Vagina (tissue), 2 donors: ENCODE data around the gene BUD23.

Experiments
- CTCF ChIP-seq, 3 experiments: fragments of 450-650 bp in 2 of 3; fragments of 200-600 bp in 1 of 3; sonication (generic) in 1 of 3; IDR thresholded peaks; one replicate each; pipeline ENCODE4 v1.5.1; 2017 to 2019; ENCODE audit warnings: antibody characterized with exemption in 3 of 3, mild to moderate bottlenecking in 2 of 3, moderate library complexity in 2 of 3
- POLR2A ChIP-seq, 2 donors: fragments of 450-650 bp; IDR thresholded peaks; one replicate each; pipeline ENCODE4 v1.6.1; 2017; ENCODE audit warnings: antibody characterized with exemption in 2 of 2, mild to moderate bottlenecking in 2 of 2, moderate library complexity in 2 of 2
- POLR2AphosphoS5 ChIP-seq, 2 donors: sonication (generic); formaldehyde crosslinking; IDR thresholded peaks; one replicate each; pipeline ENCODE4 v1.9.0; 2017; ENCODE audit warnings: antibody characterized with exemption in 2 of 2, mild to moderate bottlenecking in 2 of 2, low read depth in 1 of 2; ENCODE audit not compliant: insufficient read depth in 1 of 2

GRCh38 chr7:73726083-73726466, 42.7 kb downstream of the BUD23 start:
- TF ChIP-seq CTCF (IDR thresholded peaks at IDR 0.05) (no peak), POLR2A (IDR thresholded peaks at IDR 0.05) (no peak), POLR2AphosphoS5 (IDR thresholded peaks at IDR 0.05; ENCODE audit: insufficient read depth in 1 of 2, low read depth in 1 of 2) (no peak)
